Mesenchymal stem cell (in vitro differentiated cells and primary cell): ENCODE measurements around the gene DHDH.

Source experiments
- DNase-seq: peaks from one replicate; pipeline ENCODE4 v3.0.0-alpha.2; 2013
- H2AFZ ChIP-seq: one replicate; pipeline ENCODE4 v1.6.1; 2013; ENCODE audit warnings: low read depth, mild to moderate bottlenecking, control low read depth, inconsistent platforms, low read length, moderate library complexity
- H2AK5ac ChIP-seq: 2 replicates; pipeline ENCODE4 v1.6.1; 2013; ENCODE audit warnings: low read length, moderate library complexity, mild to moderate bottlenecking, inconsistent platforms; ENCODE audit not compliant: severe bottlenecking
- H2BK120ac ChIP-seq: one replicate; pipeline ENCODE4 v1.6.1; 2013; ENCODE audit warnings: low read depth, mild to moderate bottlenecking, inconsistent platforms, low read length, moderate library complexity
- H2BK12ac ChIP-seq, 2 experiments: one replicate each; pipeline ENCODE4 v1.6.1; 2013; ENCODE audit warnings: inconsistent platforms in 2 of 2, low read length in 2 of 2, mild to moderate bottlenecking in 2 of 2, moderate library complexity in 2 of 2, control low read depth in 1 of 2
- H2BK15ac ChIP-seq: one replicate; pipeline ENCODE4 v1.6.1; 2013; ENCODE audit warnings: mild to moderate bottlenecking, low read depth, inconsistent platforms; ENCODE audit not compliant: poor library complexity, severe bottlenecking
- H2BK5ac ChIP-seq: 2 replicates; pipeline ENCODE4 v1.6.1; 2013; ENCODE audit warnings: low read depth, mild to moderate bottlenecking, low read length, control low read depth, inconsistent platforms; ENCODE audit not compliant: poor library complexity, severe bottlenecking
- H3K14ac ChIP-seq, 2 experiments: one replicate each; pipeline ENCODE4 v1.6.1; 2013; ENCODE audit warnings: inconsistent platforms in 2 of 2, low read length in 2 of 2, control low read depth in 1 of 2, mild to moderate bottlenecking in 1 of 2, moderate library complexity in 1 of 2
- H3K18ac ChIP-seq, 2 experiments: one replicate each; pipeline ENCODE4 v1.6.1; 2013; ENCODE audit warnings: inconsistent platforms in 2 of 2, low read length in 2 of 2, control low read depth in 1 of 2, low read depth in 1 of 2, mild to moderate bottlenecking in 1 of 2
- H3K23ac ChIP-seq, 2 experiments: one replicate each; pipeline ENCODE4 v1.6.1; 2013; ENCODE audit warnings: inconsistent platforms in 2 of 2, low read length in 2 of 2, mild to moderate bottlenecking in 2 of 2, moderate library complexity in 2 of 2, control low read depth in 1 of 2
- H3K27ac ChIP-seq: 2 replicates; pipeline ENCODE4 v1.5.1; 2013; ENCODE audit warnings: mild to moderate bottlenecking, moderate library complexity, low read length, control low read depth, inconsistent platforms; ENCODE audit not compliant: poor library complexity, severe bottlenecking
- H3K27me3 ChIP-seq, 2 experiments: 2 replicates each; pipeline versions ENCODE4 v1.6.1 to v1.7.0; 2013; ENCODE audit warnings: low read length in 2 of 2, mild to moderate bottlenecking in 2 of 2, moderate library complexity in 2 of 2, control low read depth in 1 of 2, inconsistent platforms in 1 of 2; ENCODE audit not compliant: control insufficient read depth in 1 of 2, insufficient read depth in 1 of 2
- H3K36me3 ChIP-seq, 2 experiments: 2 replicates each; pipeline versions ENCODE4 v1.6.1 to v1.7.0; 2013; ENCODE audit warnings: low read length in 2 of 2, control low read depth in 1 of 2, inconsistent platforms in 1 of 2, low read depth in 1 of 2, mild to moderate bottlenecking in 1 of 2; ENCODE audit not compliant: insufficient read depth in 2 of 2, control insufficient read depth in 1 of 2
- H3K4ac ChIP-seq, 2 experiments: one replicate each; pipeline ENCODE4 v1.6.1; 2013; ENCODE audit warnings: inconsistent platforms in 2 of 2, low read length in 2 of 2, mild to moderate bottlenecking in 2 of 2, moderate library complexity in 2 of 2, control low read depth in 1 of 2, low read depth in 1 of 2
- H3K4me1 ChIP-seq: 2 replicates; pipeline ENCODE4 v1.6.1; 2013; ENCODE audit warnings: low read depth, low read length, control low read depth; ENCODE audit not compliant: control insufficient read depth, insufficient read depth
- H3K4me2 ChIP-seq: 2 replicates; pipeline ENCODE4 v1.6.1; 2013; ENCODE audit warnings: low read length, mild to moderate bottlenecking, inconsistent platforms; ENCODE audit not compliant: poor library complexity, severe bottlenecking
- H3K4me3 ChIP-seq, 2 experiments: 2 replicates each; pipeline versions ENCODE4 v1.5.1 to v1.7.0; 2013; ENCODE audit warnings: low read length in 2 of 2, mild to moderate bottlenecking in 2 of 2, control low read depth in 1 of 2, low read depth in 1 of 2; ENCODE audit not compliant: insufficient read depth in 1 of 2
- H3K79me1 ChIP-seq: replicated peaks from 2 replicates; pipeline ENCODE4 v1.6.1; 2013; ENCODE audit warnings: mild to moderate bottlenecking, control low read depth, low read length, inconsistent platforms; ENCODE audit not compliant: poor library complexity, severe bottlenecking
- H3K9ac ChIP-seq: 2 replicates; pipeline ENCODE4 v1.7.0; 2013; ENCODE audit warnings: mild to moderate bottlenecking, low read length, moderate library complexity
- H3K9me3 ChIP-seq: 2 replicates; pipeline ENCODE4 v1.7.0; 2013; ENCODE audit warnings: mild to moderate bottlenecking, low read length; ENCODE audit not compliant: control insufficient read depth
- H4K8ac ChIP-seq: one replicate; pipeline ENCODE4 v1.6.1; 2013; ENCODE audit warnings: inconsistent platforms, mild to moderate bottlenecking, low read length, moderate library complexity
- H4K91ac ChIP-seq: one replicate; pipeline ENCODE4 v1.6.1; 2013; ENCODE audit warnings: mild to moderate bottlenecking, low read length, inconsistent platforms
- WGBS: methylation state at CpG from one replicate; pipeline ENCODE4 v1.1.7; 2013; ENCODE audit warnings: mixed read lengths; 5-methylcytosine and 5-hydroxymethylcytosine counted together

The DHDH gene

GRCh38 chr19:48946463-48947257 lies 13.2 kb downstream of the DHDH start:
- H3K79me1 ChIP-seq = no peaks in the 10 kb centered on the region
- H3K4me3 ChIP-seq = no peak overlapping the region
- no peaks in the 10 kb centered on the region for H3K9me3 ChIP-seq
- no peaks in the 10 kb centered on the region for H3K36me3 ChIP-seq
- no peak overlapping the region for H2BK5ac ChIP-seq
- H3K23ac ChIP-seq = no peak overlapping the region
- no peak overlapping the region for H2AK5ac ChIP-seq
- H3K4ac ChIP-seq = no peak overlapping the region
- no peak overlapping the region for H3K27ac ChIP-seq
- H2BK12ac ChIP-seq = no peak overlapping the region
- H2BK15ac ChIP-seq = no peak overlapping the region
- WGBS = 80% methylated on average over 9 of the region's 9 CpGs
- H3K4me2 ChIP-seq = no peak overlapping the region
- H4K91ac ChIP-seq = peak overlapping the region; percentile 5
- no peak overlapping the region for H2BK120ac ChIP-seq
- DNase-seq = no peak
- H3K14ac ChIP-seq = no peak overlapping the region
- H3K27me3 ChIP-seq = no peaks in the 10 kb centered on the region
- H2AFZ ChIP-seq = no peak overlapping the region
- peaks cover 1% of the 10 kb centered on the region for H3K4me1 ChIP-seq
- peak overlapping the region; percentile 22 for H4K8ac ChIP-seq
- no peak overlapping the region for H3K9ac ChIP-seq
- no peak overlapping the region for H3K18ac ChIP-seq

GRCh38 chr19:48947258-48947542 lies 13.7 kb downstream of the DHDH start:
- Histone ChIP-seq H3K27me3 (no peaks in the 10 kb centered on the region), H3K9me3 (no peaks in the 10 kb centered on the region), H3K9ac (no peak overlapping the region), H2AK5ac (no peak overlapping the region), H2BK15ac (no peak overlapping the region), H2BK5ac (no peak overlapping the region), H3K79me1 (no peaks in the 10 kb centered on the region), H3K23ac (no peak overlapping the region), H3K4ac (no peak overlapping the region), H4K91ac (no peak overlapping the region), H3K36me3 (no peaks in the 10 kb centered on the region), H2BK12ac (no peak overlapping the region), H3K4me2 (no peak overlapping the region), H4K8ac (no peak overlapping the region), H3K27ac (no peak overlapping the region), H2BK120ac (no peak overlapping the region), H3K14ac (no peak overlapping the region), H2AFZ (no peak overlapping the region), H3K18ac (no peak overlapping the region), H3K4me1 (peaks cover 1% of the 10 kb centered on the region), H3K4me3 (no peak overlapping the region)
- DNase-seq = no peak
- WGBS = 97% methylated on average over 3 of the region's 3 CpGs

GRCh38 chr19:48950159-48950558 lies 16.7 kb downstream of the DHDH start:
- Histone ChIP-seq H3K4me2 (no peak overlapping the region), H2BK12ac (no peak overlapping the region), H3K27ac (no peak overlapping the region), H3K79me1 (no peaks in the 10 kb centered on the region), H3K4ac (no peak overlapping the region), H3K14ac (no peak overlapping the region), H3K9me3 (no peaks in the 10 kb centered on the region), H3K18ac (no peak overlapping the region), H3K23ac (no peak overlapping the region), H3K4me1 (peaks cover 6% of the 10 kb centered on the region), H3K36me3 (no peaks in the 10 kb centered on the region), H2AK5ac (no peak overlapping the region), H2AFZ (no peak overlapping the region), H2BK120ac (no peak overlapping the region), H3K27me3 (no peaks in the 10 kb centered on the region), H4K91ac (no peak overlapping the region), H2BK15ac (no peak overlapping the region), H2BK5ac (no peak overlapping the region), H4K8ac (no peak overlapping the region), H3K9ac (no peak overlapping the region), H3K4me3 (no peak overlapping the region)
- DNase-seq = no peak
- WGBS = 55% methylated on average over 3 of the region's 3 CpGs

GRCh38 chr19:48950830-48951519 lies 17.5 kb downstream of the DHDH start:
- Histone ChIP-seq H3K9me3 (no peaks in the 10 kb centered on the region), H2BK5ac (no peak overlapping the region), H3K4me1 (peaks cover 11% of the 10 kb centered on the region), H2BK12ac (no peak overlapping the region), H2BK120ac (no peak overlapping the region), H3K36me3 (peaks cover 4% of the 10 kb centered on the region in 2 experiments), H3K23ac (no peak overlapping the region), H3K79me1 (no peaks in the 10 kb centered on the region), H2AFZ (no peak overlapping the region), H3K18ac (no peak overlapping the region), H3K9ac (no peak overlapping the region), H3K4me3 (no peak overlapping the region), H3K27ac (no peak overlapping the region), H2BK15ac (no peak overlapping the region), H4K91ac (no peak overlapping the region), H3K14ac (no peak overlapping the region), H3K27me3 (no peaks in the 10 kb centered on the region), H4K8ac (no peak overlapping the region), H3K4me2 (no peak overlapping the region), H2AK5ac (no peak overlapping the region), H3K4ac (no peak overlapping the region)
- whole genome bisulfite sequencing = 46% methylated on average over 8 of the region's 9 CpGs
- peak; percentile 21 for DNase-seq
